CD4-positive, alpha-beta T cell treated with Interleukin-17A for 4 hours (primary cell): ENCODE results near the gene TUBB8B.
"Not testable (repeated sequence)": the region's sequence is repeated elsewhere in the genome, so short reads cannot be mapped to it uniquely, and the experiment has no call there.

Experiments used
- DNase-seq: peaks from one replicate; pipeline ENCODE4 v3.0.0-alpha.2; 2020; ENCODE audit warnings: mixed read lengths

The TUBB8B gene

GRCh38 chr18:11383-12274 is 37.8 kb downstream of the TUBB8B start:
- not testable (repeated sequence) for DNase-seq

- not testable (repeated sequence) for DNase-seq
These were observed 38.7 kb downstream of the TUBB8B start for GRCh38 chr18:10624-11184.

GRCh38 chr18:9937-10336 is 39.5 kb downstream of the TUBB8B start:
- not testable (repeated sequence) for DNase-seq
